ENCODE data around the gene EIF5AL1.
"Not testable (repeated sequence)": the region's sequence is repeated elsewhere in the genome, so short reads cannot be mapped to it uniquely, and the experiment has no call there.

EIF5AL1 gene

GRCh38 chr10:79547128-79547527 is 34.8 kb downstream of the EIF5AL1 start:
- H3K36me3 Mint-ChIP-seq (ENCODE audit: low read depth); H3K4me1 Mint-ChIP-seq; DNase-seq; H3K9me3 Mint-ChIP-seq; H3K4me3 Mint-ChIP-seq; H3K27ac Mint-ChIP-seq: not testable (repeated sequence)
- H3K27me3 Mint-ChIP-seq (ENCODE audit: low read depth, poor library complexity): peaks cover 19% of the 10 kb centered on the region

DNA sequence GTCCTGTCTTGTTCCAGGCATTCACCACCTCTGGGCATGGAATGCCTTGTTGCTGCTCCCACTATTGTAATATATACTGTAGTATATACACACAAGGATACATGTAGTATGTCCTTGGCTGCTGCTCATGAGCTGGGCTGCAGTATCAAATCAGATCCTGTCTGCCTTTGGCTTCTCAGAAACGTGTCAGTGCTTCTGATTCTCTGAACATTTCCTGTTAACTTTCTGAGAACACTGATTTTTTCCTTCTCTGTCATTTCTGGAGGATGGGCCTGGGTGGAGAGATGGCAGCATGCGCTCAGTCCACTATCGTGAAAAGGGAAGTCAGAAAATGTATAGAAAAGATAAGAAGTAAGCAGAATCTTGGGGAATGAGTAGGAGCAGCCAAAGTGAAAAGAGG is 35.6 kb downstream of the EIF5AL1 start:
- Mint-ChIP-seq H3K9me3 (peaks cover 6% of the 10 kb centered on the region), H3K4me3 (no peak overlapping the region), H3K4me1 (no peaks in the 10 kb centered on the region), H3K36me3 (ENCODE audit: low read depth) (no peaks in the 10 kb centered on the region), H3K27me3 (ENCODE audit: low read depth, poor library complexity) (peaks cover 23% of the 10 kb centered on the region), H3K27ac (no peak overlapping the region)
- no peak for TF ChIP-seq CTCF (IDR thresholded peaks at IDR 0.05)
- DNase-seq: no peak

DNA sequence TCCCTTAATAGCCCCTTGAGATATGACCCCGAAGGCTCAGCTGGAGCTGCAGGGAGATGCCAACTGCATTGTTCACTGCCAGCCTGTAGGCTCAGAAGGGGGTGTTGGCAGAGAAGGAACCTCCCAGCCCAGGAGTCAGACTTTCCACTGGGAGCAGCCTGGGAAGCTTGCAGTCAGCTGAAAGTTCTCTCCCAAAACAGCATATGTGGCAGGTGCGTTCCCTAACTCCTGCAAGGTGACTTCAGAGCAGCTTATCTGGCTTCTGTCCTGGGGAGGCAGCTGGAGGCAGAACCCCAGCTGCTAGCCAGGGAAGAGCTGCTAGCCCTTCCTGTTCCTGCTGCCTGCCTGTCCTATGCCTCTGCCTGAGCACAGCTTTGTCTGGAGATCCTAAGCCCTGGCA is 39.8 kb downstream of the EIF5AL1 start:
- Mint-ChIP-seq H3K4me3 (no peak overlapping the region), H3K27ac (no peak overlapping the region), H3K27me3 (ENCODE audit: low read depth, poor library complexity) (peaks cover 12% of the 10 kb centered on the region), H3K9me3 (no peaks in the 10 kb centered on the region), H3K4me1 (no peaks in the 10 kb centered on the region), H3K36me3 (ENCODE audit: low read depth) (no peaks in the 10 kb centered on the region)
- TF ChIP-seq CTCF (IDR thresholded peaks at IDR 0.05): no peak
- DNase-seq: no peak

GRCh38 chr10:79555354-79556309 is 43.3 kb downstream of the EIF5AL1 start:
- no peaks in the 10 kb centered on the region for H3K4me1 Mint-ChIP-seq
- H3K27ac Mint-ChIP-seq: no peak overlapping the region
- no peaks in the 10 kb centered on the region for H3K36me3 Mint-ChIP-seq (ENCODE audit: low read depth)
- no peak overlapping the region for H3K4me3 Mint-ChIP-seq
- no peak for TF ChIP-seq CTCF (IDR thresholded peaks at IDR 0.05)
- H3K27me3 Mint-ChIP-seq (ENCODE audit: low read depth, poor library complexity): peaks cover 20% of the 10 kb centered on the region
- DNase-seq: no peak
- no peaks in the 10 kb centered on the region for H3K9me3 Mint-ChIP-seq

- not testable (repeated sequence) for DNase-seq; H3K4me1 Mint-ChIP-seq; H3K27ac Mint-ChIP-seq; H3K36me3 Mint-ChIP-seq (ENCODE audit: low read depth); H3K9me3 Mint-ChIP-seq; H3K4me3 Mint-ChIP-seq
- H3K27me3 Mint-ChIP-seq (ENCODE audit: low read depth, poor library complexity): peaks cover 22% of the 10 kb centered on the region
Measured at GRCh38 chr10:79556961-79557360, 44.6 kb downstream of the EIF5AL1 start.

DNA sequence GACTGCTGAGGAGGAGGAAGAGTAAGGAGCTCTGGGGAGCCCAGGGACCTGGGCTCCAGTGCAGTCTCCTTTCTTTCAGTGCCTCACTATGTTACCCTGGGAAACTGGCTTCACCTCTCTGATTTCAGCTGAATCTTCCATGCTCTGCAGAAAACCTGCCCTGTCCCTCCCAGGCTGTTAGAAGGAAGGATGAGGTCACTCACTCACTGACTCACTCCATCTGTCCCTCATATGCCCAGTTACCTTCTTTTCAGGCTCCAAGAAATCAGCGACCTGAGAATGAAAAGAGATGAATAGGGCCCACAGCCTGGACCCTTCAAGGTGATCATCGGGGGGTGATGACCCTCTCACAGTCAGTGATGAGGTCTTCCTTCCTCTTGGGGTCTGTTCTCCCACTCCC is 47.4 kb downstream of the EIF5AL1 start:
- no peak for DNase-seq
- H3K4me3 Mint-ChIP-seq: no peak overlapping the region
- peaks cover 28% of the 10 kb centered on the region for H3K27me3 Mint-ChIP-seq (ENCODE audit: low read depth, poor library complexity)
- H3K27ac Mint-ChIP-seq: no peak overlapping the region
- no peak for TF ChIP-seq CTCF (IDR thresholded peaks at IDR 0.05)
- H3K36me3 Mint-ChIP-seq (ENCODE audit: low read depth): no peaks in the 10 kb centered on the region
- H3K9me3 Mint-ChIP-seq: no peaks in the 10 kb centered on the region
- peaks cover 10% of the 10 kb centered on the region for H3K4me1 Mint-ChIP-seq
